ENCODE results near the gene TMEM229B.

DNA sequence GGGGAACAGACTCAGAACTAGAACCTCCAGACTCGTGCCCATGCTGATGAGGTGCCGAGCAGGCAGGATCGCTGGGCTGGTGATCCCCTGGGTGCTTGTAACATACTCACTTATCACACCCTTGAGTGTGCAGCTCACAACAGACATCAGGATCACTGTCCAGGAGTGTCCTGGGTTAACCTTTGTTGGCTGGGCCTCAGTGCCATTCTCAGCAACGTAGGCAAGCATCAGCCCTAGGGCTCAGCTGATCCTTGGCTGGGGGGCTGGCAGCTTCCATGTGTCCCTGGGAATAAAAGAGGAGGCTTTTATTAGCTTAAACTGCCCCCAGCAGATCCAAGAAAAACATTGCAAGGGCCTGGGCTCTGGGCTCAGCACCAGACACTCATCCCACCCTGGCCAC, 1.6 kb downstream of the TMEM229B start:
- TF ChIP-seq, protein P1, sequence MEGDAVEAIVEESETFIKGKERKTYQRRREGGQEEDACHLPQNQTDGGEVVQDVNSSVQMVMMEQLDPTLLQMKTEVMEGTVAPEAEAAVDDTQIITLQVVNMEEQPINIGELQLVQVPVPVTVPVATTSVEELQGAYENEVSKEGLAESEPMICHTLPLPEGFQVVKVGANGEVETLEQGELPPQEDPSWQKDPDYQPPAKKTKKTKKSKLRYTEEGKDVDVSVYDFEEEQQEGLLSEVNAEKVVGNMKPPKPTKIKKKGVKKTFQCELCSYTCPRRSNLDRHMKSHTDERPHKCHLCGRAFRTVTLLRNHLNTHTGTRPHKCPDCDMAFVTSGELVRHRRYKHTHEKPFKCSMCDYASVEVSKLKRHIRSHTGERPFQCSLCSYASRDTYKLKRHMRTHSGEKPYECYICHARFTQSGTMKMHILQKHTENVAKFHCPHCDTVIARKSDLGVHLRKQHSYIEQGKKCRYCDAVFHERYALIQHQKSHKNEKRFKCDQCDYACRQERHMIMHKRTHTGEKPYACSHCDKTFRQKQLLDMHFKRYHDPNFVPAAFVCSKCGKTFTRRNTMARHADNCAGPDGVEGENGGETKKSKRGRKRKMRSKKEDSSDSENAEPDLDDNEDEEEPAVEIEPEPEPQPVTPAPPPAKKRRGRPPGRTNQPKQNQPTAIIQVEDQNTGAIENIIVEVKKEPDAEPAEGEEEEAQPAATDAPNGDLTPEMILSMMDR (IDR thresholded peaks at IDR 0.05; ENCODE audit: insufficient read depth, low read length) = no peak
- TF ChIP-seq POLR2AphosphoS5 (IDR thresholded peaks at IDR 0.05; ENCODE audit: low read depth) (no peak), SPI1 (IDR thresholded peaks at IDR 0.05; ENCODE audit: borderline replicate concordance, low read depth) (no peak)
- TF ChIP-seq, protein P2, sequence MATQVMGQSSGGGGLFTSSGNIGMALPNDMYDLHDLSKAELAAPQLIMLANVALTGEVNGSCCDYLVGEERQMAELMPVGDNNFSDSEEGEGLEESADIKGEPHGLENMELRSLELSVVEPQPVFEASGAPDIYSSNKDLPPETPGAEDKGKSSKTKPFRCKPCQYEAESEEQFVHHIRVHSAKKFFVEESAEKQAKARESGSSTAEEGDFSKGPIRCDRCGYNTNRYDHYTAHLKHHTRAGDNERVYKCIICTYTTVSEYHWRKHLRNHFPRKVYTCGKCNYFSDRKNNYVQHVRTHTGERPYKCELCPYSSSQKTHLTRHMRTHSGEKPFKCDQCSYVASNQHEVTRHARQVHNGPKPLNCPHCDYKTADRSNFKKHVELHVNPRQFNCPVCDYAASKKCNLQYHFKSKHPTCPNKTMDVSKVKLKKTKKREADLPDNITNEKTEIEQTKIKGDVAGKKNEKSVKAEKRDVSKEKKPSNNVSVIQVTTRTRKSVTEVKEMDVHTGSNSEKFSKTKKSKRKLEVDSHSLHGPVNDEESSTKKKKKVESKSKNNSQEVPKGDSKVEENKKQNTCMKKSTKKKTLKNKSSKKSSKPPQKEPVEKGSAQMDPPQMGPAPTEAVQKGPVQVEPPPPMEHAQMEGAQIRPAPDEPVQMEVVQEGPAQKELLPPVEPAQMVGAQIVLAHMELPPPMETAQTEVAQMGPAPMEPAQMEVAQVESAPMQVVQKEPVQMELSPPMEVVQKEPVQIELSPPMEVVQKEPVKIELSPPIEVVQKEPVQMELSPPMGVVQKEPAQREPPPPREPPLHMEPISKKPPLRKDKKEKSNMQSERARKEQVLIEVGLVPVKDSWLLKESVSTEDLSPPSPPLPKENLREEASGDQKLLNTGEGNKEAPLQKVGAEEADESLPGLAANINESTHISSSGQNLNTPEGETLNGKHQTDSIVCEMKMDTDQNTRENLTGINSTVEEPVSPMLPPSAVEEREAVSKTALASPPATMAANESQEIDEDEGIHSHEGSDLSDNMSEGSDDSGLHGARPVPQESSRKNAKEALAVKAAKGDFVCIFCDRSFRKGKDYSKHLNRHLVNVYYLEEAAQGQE (IDR thresholded peaks at IDR 0.05; ENCODE audit: insufficient replicate concordance, low read depth) = no peak
